Measurements from ENCODE around the gene FOCAD. TPM values are rescaled to one million over a fixed set of nuclear protein-coding genes. Genes with fewer than 3 reads are reported as not detected.
"Not testable (repeated sequence)": the region's sequence is repeated elsewhere in the genome, so short reads cannot be mapped to it uniquely, and the experiment has no call there.

FOCAD gene
- total RNA-seq, 2 experiments from 2014 or later, result 13.8 to 18.5 TPM

DNA sequence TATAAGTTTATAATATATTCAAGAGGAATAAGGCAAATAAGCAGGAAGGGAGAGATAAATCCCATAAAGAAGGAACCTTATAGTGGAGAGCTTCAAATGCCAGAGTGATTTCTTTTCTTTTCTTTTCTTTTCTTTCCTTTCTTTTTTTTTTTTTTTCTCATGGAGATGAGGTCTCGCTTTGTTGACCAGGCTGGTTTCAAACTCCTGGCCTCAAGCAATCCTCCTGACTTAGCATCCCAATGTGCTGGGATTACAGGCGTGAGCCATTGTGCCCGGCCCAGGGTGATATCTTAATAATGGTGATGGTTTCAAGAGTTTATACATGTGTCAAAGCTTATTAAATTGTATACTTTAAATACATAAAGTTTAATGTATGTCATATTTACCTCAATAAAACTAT lies 19.6 kb upstream of the FOCAD start:
- Histone ChIP-seq H3K79me2 (ENCODE audit: insufficient read depth, low read depth, low read length) (no peaks in the 10 kb centered on the region), H3K36me3 (ENCODE audit: insufficient read depth, low read length) (no peaks in the 10 kb centered on the region), H3K4me1 (ENCODE audit: insufficient read depth, low read length, poor library complexity, severe bottlenecking) (no peaks in the 10 kb centered on the region), H3K4me2 (ENCODE audit: low read length) (no peak overlapping the region), H3K27ac (ENCODE audit: low read depth, low read length, poor library complexity, severe bottlenecking) (no peak overlapping the region), H3K9me2 (ENCODE audit: insufficient read depth, low read length) (no peaks in the 10 kb centered on the region), H4K20me1 (ENCODE audit: insufficient read depth, low read length) (no peaks in the 10 kb centered on the region), H3K9me3 (ENCODE audit: low read length) (no peaks in the 10 kb centered on the region), H3K4me3 (ENCODE audit: low read depth, low read length, poor library complexity, severe bottlenecking) (no peak overlapping the region), H2AFZ (ENCODE audit: low read length) (no peak overlapping the region)
- BruUV-seq (replicated peaks), result no TSS peak
- intact Hi-C loops (cut with micrococcal nuclease; ENCODE audit: unreplicated experiment), result no loop called here
- TF ChIP-seq, protein P1, sequence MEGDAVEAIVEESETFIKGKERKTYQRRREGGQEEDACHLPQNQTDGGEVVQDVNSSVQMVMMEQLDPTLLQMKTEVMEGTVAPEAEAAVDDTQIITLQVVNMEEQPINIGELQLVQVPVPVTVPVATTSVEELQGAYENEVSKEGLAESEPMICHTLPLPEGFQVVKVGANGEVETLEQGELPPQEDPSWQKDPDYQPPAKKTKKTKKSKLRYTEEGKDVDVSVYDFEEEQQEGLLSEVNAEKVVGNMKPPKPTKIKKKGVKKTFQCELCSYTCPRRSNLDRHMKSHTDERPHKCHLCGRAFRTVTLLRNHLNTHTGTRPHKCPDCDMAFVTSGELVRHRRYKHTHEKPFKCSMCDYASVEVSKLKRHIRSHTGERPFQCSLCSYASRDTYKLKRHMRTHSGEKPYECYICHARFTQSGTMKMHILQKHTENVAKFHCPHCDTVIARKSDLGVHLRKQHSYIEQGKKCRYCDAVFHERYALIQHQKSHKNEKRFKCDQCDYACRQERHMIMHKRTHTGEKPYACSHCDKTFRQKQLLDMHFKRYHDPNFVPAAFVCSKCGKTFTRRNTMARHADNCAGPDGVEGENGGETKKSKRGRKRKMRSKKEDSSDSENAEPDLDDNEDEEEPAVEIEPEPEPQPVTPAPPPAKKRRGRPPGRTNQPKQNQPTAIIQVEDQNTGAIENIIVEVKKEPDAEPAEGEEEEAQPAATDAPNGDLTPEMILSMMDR (conservative IDR thresholded peaks at IDR 0.05; ENCODE audit: low read length), result no peak
- TF ChIP-seq EZH2phosphoT487 (IDR thresholded peaks at IDR 0.05; ENCODE audit: borderline replicate concordance, low read depth, low read length), result no peak
- ChIA-PET CTCF (ENCODE audit: unreplicated experiment) (no interaction called here), POLR2A (interaction anchor here (0.6 to 0.7 kb wide), 2 partner anchors 35 to 887 kb away, joined by 3 read pairs; no protein-coding TSS in a partner anchor)
- DNase-seq (ENCODE audit: low spot score), result no peak

GRCh38 chr9:20670395-20670794 lies 13.7 kb upstream of the FOCAD start:
- Histone ChIP-seq H3K79me2 (ENCODE audit: insufficient read depth, low read depth, low read length) (no peaks in the 10 kb centered on the region), H3K4me2 (ENCODE audit: low read length) (no peak overlapping the region), H4K20me1 (ENCODE audit: insufficient read depth, low read length) (no peaks in the 10 kb centered on the region), H3K27ac (ENCODE audit: low read depth, low read length, poor library complexity, severe bottlenecking) (no peak overlapping the region), H3K36me3 (ENCODE audit: insufficient read depth, low read length) (no peaks in the 10 kb centered on the region), H3K9me2 (ENCODE audit: insufficient read depth, low read length) (no peaks in the 10 kb centered on the region), H3K4me3 (ENCODE audit: low read depth, low read length, poor library complexity, severe bottlenecking) (no peak overlapping the region), H3K4me1 (ENCODE audit: insufficient read depth, low read length, poor library complexity, severe bottlenecking) (no peaks in the 10 kb centered on the region), H3K9me3 (ENCODE audit: low read length) (no peaks in the 10 kb centered on the region), H2AFZ (ENCODE audit: low read length) (no peak overlapping the region)
- ChIA-PET CTCF (ENCODE audit: unreplicated experiment) (no interaction called here), POLR2A (no interaction called here)
- intact Hi-C loops (cut with micrococcal nuclease; ENCODE audit: unreplicated experiment), result no loop called here
- no peak for TF ChIP-seq EZH2phosphoT487 (IDR thresholded peaks at IDR 0.05; ENCODE audit: borderline replicate concordance, low read depth, low read length)
- TF ChIP-seq, protein P1 (conservative IDR thresholded peaks at IDR 0.05; ENCODE audit: low read length), result no peak
- DNase-seq (ENCODE audit: low spot score), result no peak
- BruUV-seq (replicated peaks), result no TSS peak

GRCh38 chr9:20671635-20672034 lies 12.4 kb upstream of the FOCAD start:
- H4K20me1 ChIP-seq (ENCODE audit: insufficient read depth, low read length), result no peaks in the 10 kb centered on the region
- no peaks in the 10 kb centered on the region for H3K79me2 ChIP-seq (ENCODE audit: insufficient read depth, low read depth, low read length)
- H3K9me3 ChIP-seq (ENCODE audit: low read length), result no peaks in the 10 kb centered on the region
- intact Hi-C loops (cut with micrococcal nuclease; ENCODE audit: unreplicated experiment), result no loop called here
- TF ChIP-seq EZH2phosphoT487 (IDR thresholded peaks at IDR 0.05; ENCODE audit: borderline replicate concordance, low read depth, low read length), result no peak
- TF ChIP-seq, protein P1 (conservative IDR thresholded peaks at IDR 0.05; ENCODE audit: low read length), result no peak
- no peaks in the 10 kb centered on the region for H3K4me1 ChIP-seq (ENCODE audit: insufficient read depth, low read length, poor library complexity, severe bottlenecking)
- H3K36me3 ChIP-seq (ENCODE audit: insufficient read depth, low read length), result no peaks in the 10 kb centered on the region
- ChIA-PET CTCF (ENCODE audit: unreplicated experiment) (no interaction called here), POLR2A (interaction anchor here (0.5 to 0.6 kb wide), 3 partner anchors 28 to 384 kb away, joined by 3 to 5 read pairs (median 4); no protein-coding TSS in a partner anchor)
- H3K4me2 ChIP-seq (ENCODE audit: low read length), result no peak overlapping the region
- no peaks in the 10 kb centered on the region for H3K9me2 ChIP-seq (ENCODE audit: insufficient read depth, low read length)
- DNase-seq (ENCODE audit: low spot score), result no peak
- no peak overlapping the region for H3K4me3 ChIP-seq (ENCODE audit: low read depth, low read length, poor library complexity, severe bottlenecking)
- no peak overlapping the region for H2AFZ ChIP-seq (ENCODE audit: low read length)
- no peak overlapping the region for H3K27ac ChIP-seq (ENCODE audit: low read depth, low read length, poor library complexity, severe bottlenecking)
- BruUV-seq (replicated peaks), result no TSS peak

GRCh38 chr9:20673537-20673936 lies 10.5 kb upstream of the FOCAD start:
- DNase-seq (ENCODE audit: low spot score); H4K20me1 ChIP-seq (ENCODE audit: insufficient read depth, low read length); H3K9me2 ChIP-seq (ENCODE audit: insufficient read depth, low read length); intact Hi-C loops (cut with micrococcal nuclease; ENCODE audit: unreplicated experiment); H3K4me2 ChIP-seq (ENCODE audit: low read length); H2AFZ ChIP-seq (ENCODE audit: low read length); BruUV-seq (replicated peaks); H3K79me2 ChIP-seq (ENCODE audit: insufficient read depth, low read depth, low read length); H3K27ac ChIP-seq (ENCODE audit: low read depth, low read length, poor library complexity, severe bottlenecking); H3K4me3 ChIP-seq (ENCODE audit: low read depth, low read length, poor library complexity, severe bottlenecking); H3K4me1 ChIP-seq (ENCODE audit: insufficient read depth, low read length, poor library complexity, severe bottlenecking); H3K36me3 ChIP-seq (ENCODE audit: insufficient read depth, low read length); CTCF ChIA-PET (ENCODE audit: unreplicated experiment); H3K9me3 ChIP-seq (ENCODE audit: low read length): not testable (repeated sequence)
- POLR2A ChIA-PET, result interaction anchor here (1.2 to 1.3 kb wide), 2 partner anchors 10 to 12 kb away, joined by 3 to 4 read pairs; partner anchors contain the start of gene FOCAD
